ENCODE data around the gene HSP90B1.
A peak's percentile ranks its signal among the peaks of the same experiment; 100 is the strongest.

The HSP90B1 gene

DNA sequence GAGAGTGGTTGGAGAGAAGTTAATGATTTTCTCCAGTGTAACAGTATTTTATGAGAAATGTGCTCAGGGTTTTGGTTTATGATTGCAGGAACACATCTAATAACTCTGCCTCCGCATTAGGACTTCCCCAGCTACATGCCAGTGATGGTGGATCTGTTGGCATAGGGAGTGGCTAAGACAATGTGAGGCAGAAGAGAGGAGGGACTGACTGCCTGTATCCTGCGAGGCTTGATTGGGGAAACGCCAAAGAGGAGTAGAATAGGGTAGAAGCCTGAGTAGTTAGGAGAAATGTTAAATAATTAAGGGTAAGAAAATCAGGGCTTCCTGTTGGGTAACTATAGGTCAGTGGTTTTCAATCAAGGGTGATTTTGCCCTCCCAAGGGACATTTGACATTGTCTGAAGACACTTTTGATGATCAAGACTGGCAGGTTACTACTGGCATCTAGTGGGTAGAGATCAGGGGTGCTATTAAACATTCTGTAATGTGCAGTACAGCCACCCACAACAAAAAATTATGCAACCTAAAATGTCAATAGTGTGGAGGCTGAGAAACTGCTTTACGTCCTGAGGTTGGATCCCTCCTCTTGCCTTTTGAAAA is 48.3 kb downstream of the HSP90B1 start:
- peaks cover 8% of the 10 kb centered on the region for H3K4me1 Mint-ChIP-seq
- no peaks in the 10 kb centered on the region for H3K27me3 Mint-ChIP-seq (ENCODE audit: low read depth, poor library complexity)
- H3K9me3 Mint-ChIP-seq: no peaks in the 10 kb centered on the region
- TF ChIP-seq, protein P1, sequence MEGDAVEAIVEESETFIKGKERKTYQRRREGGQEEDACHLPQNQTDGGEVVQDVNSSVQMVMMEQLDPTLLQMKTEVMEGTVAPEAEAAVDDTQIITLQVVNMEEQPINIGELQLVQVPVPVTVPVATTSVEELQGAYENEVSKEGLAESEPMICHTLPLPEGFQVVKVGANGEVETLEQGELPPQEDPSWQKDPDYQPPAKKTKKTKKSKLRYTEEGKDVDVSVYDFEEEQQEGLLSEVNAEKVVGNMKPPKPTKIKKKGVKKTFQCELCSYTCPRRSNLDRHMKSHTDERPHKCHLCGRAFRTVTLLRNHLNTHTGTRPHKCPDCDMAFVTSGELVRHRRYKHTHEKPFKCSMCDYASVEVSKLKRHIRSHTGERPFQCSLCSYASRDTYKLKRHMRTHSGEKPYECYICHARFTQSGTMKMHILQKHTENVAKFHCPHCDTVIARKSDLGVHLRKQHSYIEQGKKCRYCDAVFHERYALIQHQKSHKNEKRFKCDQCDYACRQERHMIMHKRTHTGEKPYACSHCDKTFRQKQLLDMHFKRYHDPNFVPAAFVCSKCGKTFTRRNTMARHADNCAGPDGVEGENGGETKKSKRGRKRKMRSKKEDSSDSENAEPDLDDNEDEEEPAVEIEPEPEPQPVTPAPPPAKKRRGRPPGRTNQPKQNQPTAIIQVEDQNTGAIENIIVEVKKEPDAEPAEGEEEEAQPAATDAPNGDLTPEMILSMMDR (IDR thresholded peaks at IDR 0.05): no peak
- peak overlapping the region; percentile 39 for H3K27ac Mint-ChIP-seq
- DNase-seq: no peak
- no peak overlapping the region for H3K4me3 Mint-ChIP-seq
- H3K36me3 Mint-ChIP-seq (ENCODE audit: low read depth): peaks cover 76% of the 10 kb centered on the region

DNA sequence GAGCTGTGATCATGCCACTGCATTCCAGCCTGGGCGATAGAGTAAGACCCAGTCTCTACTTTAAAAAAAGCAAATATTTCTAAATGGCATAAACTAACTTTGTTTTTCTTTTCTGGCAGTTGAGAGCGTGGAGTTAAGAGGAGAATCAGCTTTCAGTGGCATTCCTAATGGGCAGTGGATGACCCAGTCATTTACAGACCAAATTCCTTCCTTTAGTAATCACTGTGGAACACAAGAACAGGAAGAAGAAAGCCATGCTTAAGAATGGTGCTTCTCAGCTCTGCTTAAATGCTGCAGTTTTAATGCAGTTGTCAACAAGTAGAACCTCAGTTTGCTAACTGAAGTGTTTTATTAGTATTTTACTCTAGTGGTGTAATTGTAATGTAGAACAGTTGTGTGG is 56.6 kb downstream of the HSP90B1 start:
- peak overlapping the region; percentile 34 for H3K27ac Mint-ChIP-seq
- H3K9me3 Mint-ChIP-seq: no peaks in the 10 kb centered on the region
- no peaks in the 10 kb centered on the region for H3K4me1 Mint-ChIP-seq

DNA sequence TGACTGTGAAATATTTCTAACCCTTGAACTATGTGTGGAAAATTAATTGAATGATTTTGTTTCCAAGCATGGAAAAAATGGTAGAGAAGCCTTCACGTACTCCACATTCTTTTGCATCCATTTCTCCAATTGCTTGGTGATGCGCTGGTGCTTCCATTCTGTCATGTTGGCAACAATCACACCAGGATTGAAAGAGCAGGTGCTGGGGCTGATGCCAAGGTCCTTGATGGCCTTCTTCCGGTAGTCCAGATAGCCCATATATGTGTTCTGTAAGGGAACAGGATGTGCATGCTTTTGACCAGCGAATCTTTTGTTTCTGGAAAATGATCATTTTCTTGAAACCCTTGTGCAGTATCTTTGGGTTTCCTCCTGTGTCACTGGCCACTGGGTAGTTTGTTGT is 64.0 kb downstream of the HSP90B1 start:
- no peak overlapping the region for H3K4me3 Mint-ChIP-seq
- H3K9me3 Mint-ChIP-seq: no peaks in the 10 kb centered on the region
- no peaks in the 10 kb centered on the region for H3K4me1 Mint-ChIP-seq

More for the DNA sequence above, 56.6 kb downstream of the HSP90B1 start:
- H3K27me3 Mint-ChIP-seq (ENCODE audit: low read depth, poor library complexity): no peaks in the 10 kb centered on the region
- TF ChIP-seq, protein P1 (IDR thresholded peaks at IDR 0.05): no peak
- H3K4me3 Mint-ChIP-seq: no peak overlapping the region
- peaks cover 36% of the 10 kb centered on the region for H3K36me3 Mint-ChIP-seq (ENCODE audit: low read depth)
- no peak for DNase-seq

DNA sequence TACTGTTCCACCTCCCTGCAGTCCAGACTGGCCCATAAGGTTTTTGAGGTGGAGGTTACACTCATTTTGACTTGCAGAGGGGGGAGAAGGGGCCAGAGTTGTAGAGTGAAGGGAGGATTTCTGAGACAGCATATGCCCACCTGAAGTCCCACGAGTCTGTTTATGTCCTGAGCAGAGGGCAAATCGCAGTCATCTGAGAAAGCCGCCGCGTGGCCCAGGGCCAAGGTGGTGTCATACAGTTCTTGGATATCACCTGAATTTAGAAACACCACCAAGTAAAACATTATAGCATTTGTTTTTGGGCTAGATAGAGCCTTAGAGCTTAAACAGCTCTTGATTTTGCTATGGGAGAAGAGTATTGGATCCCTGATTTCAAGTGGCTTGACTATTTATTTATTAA is 66.4 kb downstream of the HSP90B1 start:
- no peaks in the 10 kb centered on the region for H3K36me3 Mint-ChIP-seq (ENCODE audit: low read depth)
- peaks cover 8% of the 10 kb centered on the region for H3K9me3 Mint-ChIP-seq
- H3K27me3 Mint-ChIP-seq (ENCODE audit: low read depth, poor library complexity): no peaks in the 10 kb centered on the region
- H3K4me3 Mint-ChIP-seq: no peak overlapping the region
- DNase-seq: no peak
- TF ChIP-seq, protein P1 (IDR thresholded peaks at IDR 0.05): no peak
- H3K27ac Mint-ChIP-seq: no peak overlapping the region
- no peaks in the 10 kb centered on the region for H3K4me1 Mint-ChIP-seq

More for the DNA sequence above, 64.0 kb downstream of the HSP90B1 start:
- no peak overlapping the region for H3K27ac Mint-ChIP-seq
- H3K27me3 Mint-ChIP-seq (ENCODE audit: low read depth, poor library complexity): no peaks in the 10 kb centered on the region
- TF ChIP-seq, protein P1 (IDR thresholded peaks at IDR 0.05): no peak
- H3K36me3 Mint-ChIP-seq (ENCODE audit: low read depth): peaks cover 4% of the 10 kb centered on the region
- DNase-seq: no peak

DNA sequence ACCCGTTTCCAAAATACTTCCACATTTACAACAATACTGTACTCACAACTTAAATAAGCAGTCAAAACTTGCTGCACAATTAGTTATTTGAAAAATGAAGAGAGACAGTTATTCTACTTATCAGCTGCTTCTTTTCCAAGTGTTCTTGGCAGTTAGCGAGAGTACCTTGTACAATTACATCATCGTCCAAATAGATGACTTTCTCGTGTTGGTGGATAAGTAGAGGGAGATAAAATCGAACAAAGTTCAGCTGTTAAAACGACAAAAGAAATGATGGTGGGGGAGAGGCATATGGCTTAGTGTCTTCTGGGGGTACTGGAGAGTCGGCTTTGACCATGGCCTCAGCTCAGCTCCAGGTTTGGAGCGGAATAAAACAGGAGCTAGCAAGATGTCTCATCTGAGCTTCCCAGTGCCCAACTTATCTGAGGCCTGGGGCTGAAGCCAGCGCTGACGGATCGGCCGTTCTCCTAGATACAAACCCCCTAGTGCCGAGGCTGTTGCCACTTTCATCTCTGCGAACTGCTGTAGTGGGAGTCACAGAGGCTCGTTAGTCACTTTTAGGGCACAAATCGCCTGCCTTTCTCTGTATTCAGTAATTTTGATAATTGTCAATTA is 67.2 kb downstream of the HSP90B1 start:
- H3K4me1 Mint-ChIP-seq: no peaks in the 10 kb centered on the region
- peak overlapping the region; percentile 50 for H3K27ac Mint-ChIP-seq
- no peaks in the 10 kb centered on the region for H3K36me3 Mint-ChIP-seq (ENCODE audit: low read depth)
- TF ChIP-seq, protein P1 (IDR thresholded peaks at IDR 0.05): no peak
- H3K4me3 Mint-ChIP-seq: no peak overlapping the region
- H3K27me3 Mint-ChIP-seq (ENCODE audit: low read depth, poor library complexity): peaks cover under 1% of the 10 kb centered on the region
- DNase-seq: no peak
- H3K9me3 Mint-ChIP-seq: peaks cover 8% of the 10 kb centered on the region
